Activated naive CD4-positive, alpha-beta T cell treated with anti-CD3 and anti-CD28 coated beads for 36 hours (primary cell): ENCODE results near the gene TRIM41. TPM values are rescaled to one million over a fixed set of nuclear protein-coding genes. Genes with fewer than 3 reads are reported as not detected.

ENCODE experiments used
- CTCF ChIA-PET: fragments of 350-600 bp; sonication (Branson Sonifier 250); formaldehyde crosslinking; loops from one replicate; lab custom pipeline; 2021; ENCODE audit warnings: antibody characterized with exemption; lab: Charles Lee
- DNase-seq: peaks from one replicate; pipeline ENCODE4 v3.0.0-alpha.2; 2020
- H3K27ac Mint-ChIP-seq: one replicate; pipeline ENCODE4 v1.8.0; 2021; ENCODE audit warnings: mild to moderate bottlenecking, mixed read lengths
- H3K27me3 Mint-ChIP-seq: one replicate; pipeline ENCODE4 v1.8.0; 2021; ENCODE audit warnings: low read depth, mixed read lengths
- H3K36me3 Mint-ChIP-seq: one replicate; pipeline ENCODE4 v1.8.0; 2021; ENCODE audit warnings: low read depth, mixed read lengths
- H3K4me1 Mint-ChIP-seq: one replicate; pipeline ENCODE4 v1.8.0; 2021; ENCODE audit warnings: low read depth, mixed read lengths
- H3K4me3 Mint-ChIP-seq: one replicate; pipeline ENCODE4 v1.8.0; 2021; ENCODE audit warnings: mild to moderate bottlenecking, moderate library complexity, mixed read lengths
- H3K9me3 Mint-ChIP-seq: one replicate; pipeline ENCODE4 v1.8.0; 2021; ENCODE audit warnings: mixed read lengths
- intact Hi-C: fragments of 100-400 bp; cut with micrococcal nuclease; formaldehyde crosslinking; loops from one replicate; pipeline ENCODE4 v1.15.1; 2023
- total RNA-seq, 2 experiments: library from RNA; stranded (reverse); gene quantifications; one replicate each; pipeline ENCODE4 v1.2.3, GENCODE V29; 2021

Gene TRIM41
- total RNA-seq, 2 experiments from 2014 or later: 36.5 to 37.3 TPM

- H3K4me1 Mint-ChIP-seq: peaks cover 31% of the 10 kb centered on the region
- peaks cover 19% of the 10 kb centered on the region for H3K36me3 Mint-ChIP-seq
- CTCF ChIA-PET: no interaction called here
- H3K4me3 Mint-ChIP-seq: no peak overlapping the region
- DNase-seq: no peak
- no peaks in the 10 kb centered on the region for H3K9me3 Mint-ChIP-seq
- H3K27me3 Mint-ChIP-seq: no peaks in the 10 kb centered on the region
- intact Hi-C loops: no loop called here
- peak overlapping the region; percentile 55 for H3K27ac Mint-ChIP-seq
These were observed 6.9 kb downstream of the TRIM41 start for GRCh38 chr5:181229996-181230395.

GRCh38 chr5:181230551-181230950 lies 7.5 kb downstream of the TRIM41 start:
- Mint-ChIP-seq H3K4me3 (no peak overlapping the region), H3K27me3 (no peaks in the 10 kb centered on the region), H3K36me3 (peaks cover 22% of the 10 kb centered on the region), H3K4me1 (peaks cover 27% of the 10 kb centered on the region), H3K9me3 (no peaks in the 10 kb centered on the region), H3K27ac (peak overlapping the region; percentile 31)
- CTCF ChIA-PET: no interaction called here
- no peak for DNase-seq
- intact Hi-C loops: no loop called here

GRCh38 chr5:181231432-181231831 lies 8.4 kb downstream of the TRIM41 start:
- no peak for DNase-seq
- Mint-ChIP-seq H3K36me3 (peaks cover 26% of the 10 kb centered on the region), H3K9me3 (no peaks in the 10 kb centered on the region), H3K27me3 (no peaks in the 10 kb centered on the region), H3K27ac (peak overlapping the region; percentile 65), H3K4me3 (no peak overlapping the region), H3K4me1 (peaks cover 21% of the 10 kb centered on the region)
- intact Hi-C loops: no loop called here
- CTCF ChIA-PET: no interaction called here

GRCh38 chr5:181232593-181232992 lies 9.5 kb downstream of the TRIM41 start:
- H3K27ac Mint-ChIP-seq: no peak overlapping the region
- H3K4me3 Mint-ChIP-seq: no peak overlapping the region
- CTCF ChIA-PET: interaction anchor here (0.7 kb wide), 1 partner anchor 9 kb away, joined by 3 read pairs; the partner anchor contains the start of gene TRIM41
- peaks cover 21% of the 10 kb centered on the region for H3K4me1 Mint-ChIP-seq
- peaks cover 38% of the 10 kb centered on the region for H3K36me3 Mint-ChIP-seq
- DNase-seq: no peak
- intact Hi-C loops: no loop called here
- H3K27me3 Mint-ChIP-seq: no peaks in the 10 kb centered on the region
- no peaks in the 10 kb centered on the region for H3K9me3 Mint-ChIP-seq

GRCh38 chr5:181233088-181233800 lies 10.2 kb downstream of the TRIM41 start:
- Mint-ChIP-seq H3K4me1 (peaks cover 27% of the 10 kb centered on the region), H3K27me3 (no peaks in the 10 kb centered on the region), H3K4me3 (no peak overlapping the region), H3K9me3 (no peaks in the 10 kb centered on the region), H3K27ac (peak overlapping the region; percentile 19), H3K36me3 (peaks cover 44% of the 10 kb centered on the region)
- DNase-seq: no peak
- intact Hi-C loops: no loop called here
- CTCF ChIA-PET: interaction anchor here (0.7 kb wide), 1 partner anchor 10 kb away, joined by 3 read pairs; the partner anchor contains the start of gene TRIM41

GRCh38 chr5:181233801-181234454 lies 10.8 kb downstream of the TRIM41 start:
- DNase-seq: no peak
- Mint-ChIP-seq H3K36me3 (peaks cover 51% of the 10 kb centered on the region), H3K27ac (no peak overlapping the region), H3K9me3 (no peaks in the 10 kb centered on the region), H3K4me3 (no peak overlapping the region), H3K27me3 (no peaks in the 10 kb centered on the region), H3K4me1 (peaks cover 32% of the 10 kb centered on the region)
- CTCF ChIA-PET: no interaction called here
- intact Hi-C loops: no loop called here

- CTCF ChIA-PET: interaction anchor here (1.8 kb wide), 1 partner anchor 9 kb away, joined by 5 read pairs; no protein-coding TSS in a partner anchor
- peak overlapping the region; percentile 70 for H3K27ac Mint-ChIP-seq
- peaks cover 51% of the 10 kb centered on the region for H3K36me3 Mint-ChIP-seq
- H3K27me3 Mint-ChIP-seq: no peaks in the 10 kb centered on the region
- no peak overlapping the region for H3K4me3 Mint-ChIP-seq
- intact Hi-C loops: no loop called here
- DNase-seq: no peak
- no peaks in the 10 kb centered on the region for H3K9me3 Mint-ChIP-seq
- H3K4me1 Mint-ChIP-seq: peaks cover 33% of the 10 kb centered on the region
These were observed 11.6 kb downstream of the TRIM41 start for GRCh38 chr5:181234455-181235306.

- Mint-ChIP-seq H3K27ac (peak overlapping the region; percentile 70), H3K4me3 (no peak overlapping the region), H3K9me3 (no peaks in the 10 kb centered on the region), H3K4me1 (peaks cover 33% of the 10 kb centered on the region), H3K36me3 (peaks cover 56% of the 10 kb centered on the region), H3K27me3 (no peaks in the 10 kb centered on the region)
- intact Hi-C loops: no loop called here
- DNase-seq: no peak
- CTCF ChIA-PET: interaction anchor here (1.8 kb wide), 1 partner anchor 9 kb away, joined by 5 read pairs; no protein-coding TSS in a partner anchor
These were observed 12.2 kb downstream of the TRIM41 start for GRCh38 chr5:181235323-181235688.

- CTCF ChIA-PET: interaction anchor here (1.0 to 1.8 kb wide), 2 partner anchors 8 to 10 kb away, joined by 5 to 6 read pairs; no protein-coding TSS in a partner anchor
- Mint-ChIP-seq H3K27me3 (no peaks in the 10 kb centered on the region), H3K36me3 (peaks cover 60% of the 10 kb centered on the region), H3K4me3 (no peak overlapping the region), H3K27ac (peak overlapping the region; percentile 70), H3K9me3 (no peaks in the 10 kb centered on the region), H3K4me1 (peaks cover 33% of the 10 kb centered on the region)
- DNase-seq: no peak
- intact Hi-C loops: no loop called here
These were observed 12.7 kb downstream of the TRIM41 start for GRCh38 chr5:181235689-181236366.

- intact Hi-C loops: no loop called here
- Mint-ChIP-seq H3K27me3 (no peaks in the 10 kb centered on the region), H3K27ac (peak overlapping the region; percentile 26), H3K4me3 (no peak overlapping the region), H3K9me3 (no peaks in the 10 kb centered on the region), H3K36me3 (peaks cover 65% of the 10 kb centered on the region), H3K4me1 (peaks cover 38% of the 10 kb centered on the region)
- CTCF ChIA-PET: interaction anchor here (1.0 kb wide), 1 partner anchor 9 kb away, joined by 6 read pairs; no protein-coding TSS in a partner anchor
- DNase-seq: no peak
These were observed 13.4 kb downstream of the TRIM41 start for GRCh38 chr5:181236471-181236870.

GRCh38 chr5:181236954-181237641 lies 14.0 kb downstream of the TRIM41 start:
- H3K36me3 Mint-ChIP-seq: peaks cover 67% of the 10 kb centered on the region
- CTCF ChIA-PET: interaction anchor here (1.0 kb wide), 1 partner anchor 10 kb away, joined by 6 read pairs; no protein-coding TSS in a partner anchor
- DNase-seq: no peak
- peak overlapping the region; percentile 33 for H3K27ac Mint-ChIP-seq
- H3K4me3 Mint-ChIP-seq: no peak overlapping the region
- H3K27me3 Mint-ChIP-seq: no peaks in the 10 kb centered on the region
- intact Hi-C loops: no loop called here
- peaks cover 44% of the 10 kb centered on the region for H3K4me1 Mint-ChIP-seq
- no peaks in the 10 kb centered on the region for H3K9me3 Mint-ChIP-seq
